Neural cell (in vitro differentiated cells): ENCODE data around the gene SPEM1. TPM values are rescaled to one million over a fixed set of nuclear protein-coding genes. Genes with fewer than 3 reads are reported as not detected.

Experiments
- H2AFZ ChIP-seq: fragments of 200-600, 300-800 bp; sonication (generic), shearing (Covaris generic); 2 replicates; pipeline ENCODE4 v1.6.0; 2014; ENCODE audit warnings: low read depth, mild to moderate bottlenecking, antibody characterized with exemption, low read length, moderate library complexity
- H3F3A ChIP-seq: fragments of 200-600 bp; shearing (Covaris generic); 2 replicates; pipeline ENCODE4 v1.6.1; 2016; ENCODE audit warnings: mild to moderate bottlenecking, moderate library complexity, mixed read lengths, antibody characterized with exemption, low read length; ENCODE audit not compliant: insufficient read depth, poor library complexity, severe bottlenecking
- H3K27ac ChIP-seq: fragments of 200-600, 300-800 bp; sonication (generic), shearing (Covaris generic); 2 replicates; pipeline ENCODE4 v1.5.1; 2014; ENCODE audit warnings: mild to moderate bottlenecking, low read length, moderate library complexity
- H3K27me3 ChIP-seq: fragments of 300-800, 200-600 bp; sonication (generic), shearing (Covaris generic); 2 replicates; pipeline ENCODE4 v1.6.0; 2014; ENCODE audit warnings: mild to moderate bottlenecking, low read depth, low read length, moderate library complexity; ENCODE audit not compliant: insufficient read depth
- H3K36me3 ChIP-seq: fragments of 300-800, 200-600 bp; sonication (generic), shearing (Covaris generic); 2 replicates; pipeline ENCODE4 v1.5.1; 2014; ENCODE audit warnings: mild to moderate bottlenecking, antibody characterized with exemption, low read length, moderate library complexity; ENCODE audit not compliant: insufficient read depth
- H3K4me2 ChIP-seq: fragments of 300-800, 200-600 bp; sonication (generic), shearing (Covaris generic); 2 replicates; pipeline ENCODE4 v1.6.0; 2014; ENCODE audit warnings: mild to moderate bottlenecking, low read length
- H3K4me3 ChIP-seq: fragments of 300-800, 200-600 bp; sonication (generic), shearing (Covaris generic); 2 replicates; pipeline ENCODE4 v1.5.1; 2014; ENCODE audit warnings: mild to moderate bottlenecking, low read length, moderate library complexity
- H3K79me2 ChIP-seq: fragments of 200-600 bp; shearing (Covaris generic); replicated peaks from 2 replicates; pipeline ENCODE4 v1.6.0; 2014; ENCODE audit warnings: mild to moderate bottlenecking, low read length, moderate library complexity; ENCODE audit not compliant: insufficient read depth
- H3K9ac ChIP-seq: fragments of 300-800, 200-600 bp; sonication (generic), shearing (Covaris generic); 2 replicates; pipeline ENCODE4 v1.6.1; 2016; ENCODE audit warnings: mild to moderate bottlenecking, low read length, mixed read lengths
- H3K9me2 ChIP-seq: fragments of 200-600 bp; shearing (Covaris generic); 2 replicates; pipeline ENCODE4 v1.6.1; 2016; ENCODE audit warnings: mild to moderate bottlenecking, low read length, mixed read lengths; ENCODE audit not compliant: insufficient read depth
- H3K9me3 ChIP-seq: fragments of 200-600, 300-800 bp; sonication (generic), shearing (Covaris generic); 2 replicates; pipeline ENCODE4 v1.6.1; 2016; ENCODE audit warnings: mild to moderate bottlenecking, mixed run types, low read length, moderate library complexity, mixed read lengths
- H4K20me1 ChIP-seq: fragments of 200-600 bp; shearing (Covaris generic); 2 replicates; pipeline ENCODE4 v1.6.1; 2016; ENCODE audit warnings: mild to moderate bottlenecking, mixed run types; ENCODE audit not compliant: insufficient read depth
- EP300 ChIP-seq: fragments of 450-650 bp; conservative IDR thresholded peaks from 2 replicates; pipeline ENCODE4 v1.6.1; 2014; ENCODE audit warnings: antibody characterized with exemption, mild to moderate bottlenecking, moderate library complexity; ENCODE audit not compliant: poor library complexity, severe bottlenecking
- EZH2 ChIP-seq: fragments of 200-600, 300-800 bp; shearing (Covaris generic), sonication (generic); IDR thresholded peaks from 2 replicates; pipeline ENCODE4 v1.6.1; 2014; ENCODE audit warnings: antibody characterized with exemption, low read length, borderline replicate concordance, mild to moderate bottlenecking; ENCODE audit not compliant: insufficient read depth, poor library complexity, severe bottlenecking
- MXI1 ChIP-seq: fragments of 450-650 bp; conservative IDR thresholded peaks from 2 replicates; pipeline ENCODE4 v1.6.1; 2014; ENCODE audit warnings: antibody characterized with exemption, mild to moderate bottlenecking; ENCODE audit not compliant: poor library complexity, severe bottlenecking
- POLR2AphosphoS5 ChIP-seq: IDR thresholded peaks from 2 replicates; pipeline ENCODE4 v1.6.1; 2012
- RAD21 ChIP-seq: fragments of 450-650 bp; conservative IDR thresholded peaks from 2 replicates; pipeline ENCODE4 v1.6.1; 2014; ENCODE audit warnings: antibody characterized with exemption, mild to moderate bottlenecking, moderate library complexity
- REST ChIP-seq: IDR thresholded peaks from 2 replicates; pipeline ENCODE4 v1.6.1; 2012; ENCODE audit warnings: borderline replicate concordance
- SMC3 ChIP-seq: fragments of 450-650 bp; conservative IDR thresholded peaks from 2 replicates; pipeline ENCODE4 v1.6.1; 2014; ENCODE audit warnings: antibody characterized with exemption, mild to moderate bottlenecking, moderate library complexity; ENCODE audit not compliant: poor library complexity
- TAF1 ChIP-seq: IDR thresholded peaks from 2 replicates; pipeline ENCODE4 v1.6.1; 2012; ENCODE audit warnings: low read depth
- polyA plus RNA-seq: library from polyadenylated mRNA; depleted of rRNA; stranded (reverse); fragments of >200 nt; gene quantifications from 2 replicates; pipeline ENCODE4 v1.2.3, GENCODE V29; 2014
- TF ChIP-seq, protein P1 (sequence below): fragments of 450-650 bp; IDR thresholded peaks from 2 replicates; pipeline ENCODE4 v1.5.1; 2014; ENCODE audit warnings: antibody characterized with exemption, mild to moderate bottlenecking, moderate library complexity; ENCODE audit not compliant: poor library complexity, severe bottlenecking

Gene SPEM1
- polyA plus RNA-seq, 1 donor from 2014 or later, result not detected

GRCh38 chr17:7415784-7416183, 4.3 kb upstream of the SPEM1 start:
- Histone ChIP-seq H3K79me2 (no peaks in the 10 kb centered on the region), H3K9me3 (no peaks in the 10 kb centered on the region), H3K9ac (no peak overlapping the region), H3K9me2 (no peaks in the 10 kb centered on the region), H3K36me3 (no peaks in the 10 kb centered on the region), H3K4me2 (no peak overlapping the region), H2AFZ (no peak overlapping the region), H3F3A (no peaks in the 10 kb centered on the region), H3K27me3 (no peaks in the 10 kb centered on the region), H4K20me1 (peaks cover 4% of the 10 kb centered on the region), H3K4me3 (no peak overlapping the region), H3K27ac (no peak overlapping the region)
- TF ChIP-seq EP300, result no peak
- TF ChIP-seq EZH2, result no peak
- no peak for TF ChIP-seq POLR2AphosphoS5
- TF ChIP-seq, protein P1, sequence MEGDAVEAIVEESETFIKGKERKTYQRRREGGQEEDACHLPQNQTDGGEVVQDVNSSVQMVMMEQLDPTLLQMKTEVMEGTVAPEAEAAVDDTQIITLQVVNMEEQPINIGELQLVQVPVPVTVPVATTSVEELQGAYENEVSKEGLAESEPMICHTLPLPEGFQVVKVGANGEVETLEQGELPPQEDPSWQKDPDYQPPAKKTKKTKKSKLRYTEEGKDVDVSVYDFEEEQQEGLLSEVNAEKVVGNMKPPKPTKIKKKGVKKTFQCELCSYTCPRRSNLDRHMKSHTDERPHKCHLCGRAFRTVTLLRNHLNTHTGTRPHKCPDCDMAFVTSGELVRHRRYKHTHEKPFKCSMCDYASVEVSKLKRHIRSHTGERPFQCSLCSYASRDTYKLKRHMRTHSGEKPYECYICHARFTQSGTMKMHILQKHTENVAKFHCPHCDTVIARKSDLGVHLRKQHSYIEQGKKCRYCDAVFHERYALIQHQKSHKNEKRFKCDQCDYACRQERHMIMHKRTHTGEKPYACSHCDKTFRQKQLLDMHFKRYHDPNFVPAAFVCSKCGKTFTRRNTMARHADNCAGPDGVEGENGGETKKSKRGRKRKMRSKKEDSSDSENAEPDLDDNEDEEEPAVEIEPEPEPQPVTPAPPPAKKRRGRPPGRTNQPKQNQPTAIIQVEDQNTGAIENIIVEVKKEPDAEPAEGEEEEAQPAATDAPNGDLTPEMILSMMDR, result no peak
- TF ChIP-seq MXI1, result no peak
- TF ChIP-seq SMC3, result no peak
- TF ChIP-seq TAF1, result no peak
- no peak for TF ChIP-seq REST
- TF ChIP-seq RAD21, result no peak

DNA sequence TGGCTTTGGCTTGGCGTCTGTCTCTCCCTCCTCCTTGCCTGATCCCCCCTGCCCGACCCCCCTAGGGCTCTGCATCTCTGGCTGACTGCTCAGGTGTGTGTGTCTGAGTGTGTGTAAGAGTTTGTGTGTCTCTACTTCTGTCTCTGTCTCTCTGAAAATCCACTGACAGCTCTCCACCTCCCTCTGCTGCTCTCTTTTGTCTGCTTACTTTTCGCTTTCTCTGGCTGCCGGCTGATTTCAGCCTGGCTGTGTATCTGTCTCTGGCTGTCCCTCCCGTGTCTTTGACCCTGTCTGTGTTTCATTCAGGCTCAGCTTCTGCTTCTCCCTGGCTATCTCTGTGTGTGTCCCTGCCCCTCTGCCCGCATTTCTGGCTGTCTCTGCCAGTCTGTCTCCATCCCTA, 3.8 kb upstream of the SPEM1 start:
- H4K20me1 ChIP-seq, result peaks cover 4% of the 10 kb centered on the region
- H3K9ac ChIP-seq, result no peak overlapping the region
- no peaks in the 10 kb centered on the region for H3K79me2 ChIP-seq
- no peaks in the 10 kb centered on the region for H3F3A ChIP-seq
- H3K4me3 ChIP-seq, result no peak overlapping the region
- H3K36me3 ChIP-seq, result no peaks in the 10 kb centered on the region
- H3K27ac ChIP-seq, result no peak overlapping the region
- H3K9me2 ChIP-seq, result no peaks in the 10 kb centered on the region
- no peak overlapping the region for H3K4me2 ChIP-seq
- H3K9me3 ChIP-seq, result no peaks in the 10 kb centered on the region
- no peak overlapping the region for H2AFZ ChIP-seq
- TF ChIP-seq POLR2AphosphoS5 (no peak), MXI1 (no peak), EP300 (no peak), REST (no peak), EZH2 (no peak), RAD21 (no peak)
- TF ChIP-seq, protein P1, result no peak
- H3K27me3 ChIP-seq, result no peaks in the 10 kb centered on the region
